HG03097 (cell line): ENCODE data around the gene ELANE.
"Not testable (repeated sequence)": the region's sequence is repeated elsewhere in the genome, so short reads cannot be mapped to it uniquely, and the experiment has no call there.

Experiments
- ATAC-seq: cut with Tn5 transposase; IDR thresholded peaks from one replicate; pipeline ENCODE4 v1.9.1; 2021; ENCODE audit not compliant: unreplicated experiment, low FRiP score

The ELANE gene

DNA sequence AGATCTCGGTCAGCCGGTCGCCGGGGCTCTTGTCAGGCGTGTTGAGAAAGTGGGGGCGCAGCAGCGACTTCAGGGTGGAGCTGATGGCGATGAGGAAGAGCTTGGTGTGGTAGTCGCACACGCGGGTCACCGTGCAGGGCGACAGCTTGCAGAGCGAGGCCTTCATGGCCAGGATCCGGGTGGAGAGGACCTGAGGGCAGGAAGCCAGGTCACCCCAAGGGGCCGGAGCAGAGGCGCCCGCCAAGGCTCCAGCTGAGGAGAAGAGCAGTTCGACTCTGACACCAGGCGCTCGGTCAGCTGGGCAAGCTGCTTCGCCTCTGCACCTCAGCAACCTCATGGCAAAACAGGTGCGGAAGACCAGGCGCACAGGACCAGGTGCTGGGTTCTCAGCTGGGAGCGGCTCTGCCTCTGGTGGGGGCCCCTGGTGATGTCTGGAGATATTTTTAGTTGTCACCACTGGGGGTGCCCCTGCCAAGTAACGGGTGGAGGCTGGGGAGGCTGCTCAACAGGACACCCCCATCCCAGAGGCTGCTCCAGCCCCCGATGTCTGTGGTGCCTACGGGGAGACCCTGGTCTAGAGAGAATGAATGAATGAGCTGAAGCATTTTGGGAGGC lies 23.3 kb downstream of the ELANE start:
- ATAC-seq = no peak

DNA sequence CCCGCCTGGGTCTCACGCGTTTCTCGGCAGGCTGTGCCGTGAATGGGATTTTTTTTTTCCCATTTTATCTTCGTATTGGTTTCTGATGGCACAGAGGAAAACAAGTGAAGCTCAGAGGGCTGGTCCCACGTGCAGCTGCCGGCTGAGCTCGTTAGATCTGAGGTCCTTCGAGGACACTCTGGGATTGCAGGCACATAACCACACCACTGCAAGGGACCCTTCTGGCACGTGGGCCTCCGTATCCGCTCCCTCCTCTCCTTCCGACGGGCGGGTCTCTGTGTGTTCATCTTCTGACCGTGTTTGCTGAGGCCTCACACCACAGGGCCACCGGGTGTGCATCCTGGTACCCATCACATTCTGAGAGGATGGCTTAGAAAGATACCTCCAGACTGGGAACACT lies 24.0 kb downstream of the ELANE start:
- no peak for ATAC-seq

DNA sequence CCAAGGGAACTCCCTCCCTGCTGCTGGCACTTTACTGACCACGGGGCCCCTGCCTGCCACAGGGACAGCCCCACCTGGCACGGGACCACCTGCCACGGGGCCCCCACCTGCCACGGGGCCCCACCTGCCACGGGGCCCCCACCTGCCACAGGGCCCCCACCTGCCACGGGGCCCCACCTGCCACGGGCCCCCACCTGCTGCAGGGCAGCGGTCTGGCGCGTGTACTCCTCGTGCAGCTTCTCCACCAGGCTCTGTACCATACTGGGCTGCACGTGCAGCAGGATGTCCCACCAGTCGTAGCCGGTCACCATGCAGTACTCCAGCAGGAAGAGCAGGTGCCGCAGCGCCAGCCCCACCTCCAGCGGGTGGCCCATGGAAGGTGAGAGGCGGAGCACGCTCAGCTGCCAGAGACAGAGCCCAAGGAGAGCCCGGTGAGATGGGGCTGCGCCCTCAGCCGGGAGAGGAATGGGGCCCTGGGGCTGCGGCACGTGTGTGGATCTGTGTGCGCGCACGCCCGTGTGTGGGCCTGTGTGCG lies 24.7 kb downstream of the ELANE start:
- ATAC-seq = no peak

DNA sequence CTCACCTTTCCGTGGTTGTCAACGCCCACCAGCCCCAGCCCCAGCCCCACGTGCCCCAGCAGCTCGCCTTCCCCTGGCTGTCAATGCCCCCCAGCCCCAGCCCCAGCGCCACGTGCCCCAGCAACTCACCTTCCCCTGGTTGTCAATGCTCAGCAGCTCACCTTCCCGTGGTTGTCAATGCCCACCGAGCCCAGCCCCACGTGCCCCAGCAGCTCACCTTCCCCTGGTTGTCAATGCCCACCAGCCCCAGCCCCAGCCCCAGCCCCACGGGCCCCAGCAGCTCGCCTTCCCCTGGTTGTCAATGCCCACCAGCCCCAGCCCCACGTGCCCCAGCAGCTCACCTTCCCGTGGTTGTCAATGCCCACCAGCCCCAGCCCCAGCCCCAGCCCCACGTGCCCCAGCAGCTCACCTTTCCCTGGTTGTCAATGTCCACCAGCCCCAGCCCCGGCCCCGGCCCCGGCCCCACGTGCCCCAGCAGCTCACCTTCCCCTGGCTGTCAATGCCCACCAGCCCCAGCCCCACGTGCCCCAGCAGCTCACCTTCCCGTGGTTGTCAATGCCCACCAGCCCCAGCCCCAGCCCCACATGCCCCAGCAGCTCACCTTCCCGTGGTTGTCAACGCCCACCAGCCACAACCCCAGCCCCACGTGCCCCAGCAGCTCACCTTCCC lies 26.0 kb downstream of the ELANE start:
- ATAC-seq = not testable (repeated sequence)

DNA sequence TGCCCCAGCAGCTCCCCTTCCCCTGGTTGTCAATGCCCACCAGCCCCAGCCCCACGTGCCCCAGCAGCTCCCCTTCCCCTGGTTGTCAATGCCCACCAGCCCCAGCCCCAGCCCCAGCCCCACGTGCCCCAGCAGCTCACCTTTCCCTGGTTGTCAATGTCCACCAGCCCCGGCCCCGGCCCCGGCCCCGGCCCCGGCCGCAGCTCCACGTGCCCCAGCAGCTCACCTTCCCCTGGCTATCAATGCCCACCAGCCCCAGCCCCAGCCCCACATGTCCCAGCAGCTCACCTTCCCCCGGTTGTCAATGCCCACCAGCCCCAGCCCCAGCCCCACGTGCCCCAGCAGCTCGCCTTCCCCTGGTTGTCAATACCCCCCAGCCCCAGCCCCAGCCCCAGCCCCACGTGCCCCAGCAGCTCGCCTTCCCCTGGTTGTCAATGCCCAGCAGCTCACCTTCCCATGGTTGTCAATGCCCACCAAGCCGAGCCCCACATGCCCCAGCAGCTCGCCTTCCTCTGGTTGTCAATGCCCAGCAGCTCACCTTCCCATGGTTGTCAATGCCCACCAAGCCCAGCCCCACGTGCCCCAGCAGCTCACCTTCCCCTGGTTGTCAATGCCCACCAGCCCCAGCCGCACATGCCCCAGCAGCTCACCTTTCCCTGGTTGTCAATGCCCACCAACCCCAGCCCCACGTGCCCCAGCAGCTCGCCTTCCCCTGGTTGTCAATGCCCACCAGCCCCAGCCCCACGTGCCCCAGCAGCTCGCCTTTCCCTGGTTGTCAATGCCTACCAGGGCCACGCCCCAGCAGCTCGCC lies 26.9 kb downstream of the ELANE start:
- ATAC-seq = not testable (repeated sequence)

DNA sequence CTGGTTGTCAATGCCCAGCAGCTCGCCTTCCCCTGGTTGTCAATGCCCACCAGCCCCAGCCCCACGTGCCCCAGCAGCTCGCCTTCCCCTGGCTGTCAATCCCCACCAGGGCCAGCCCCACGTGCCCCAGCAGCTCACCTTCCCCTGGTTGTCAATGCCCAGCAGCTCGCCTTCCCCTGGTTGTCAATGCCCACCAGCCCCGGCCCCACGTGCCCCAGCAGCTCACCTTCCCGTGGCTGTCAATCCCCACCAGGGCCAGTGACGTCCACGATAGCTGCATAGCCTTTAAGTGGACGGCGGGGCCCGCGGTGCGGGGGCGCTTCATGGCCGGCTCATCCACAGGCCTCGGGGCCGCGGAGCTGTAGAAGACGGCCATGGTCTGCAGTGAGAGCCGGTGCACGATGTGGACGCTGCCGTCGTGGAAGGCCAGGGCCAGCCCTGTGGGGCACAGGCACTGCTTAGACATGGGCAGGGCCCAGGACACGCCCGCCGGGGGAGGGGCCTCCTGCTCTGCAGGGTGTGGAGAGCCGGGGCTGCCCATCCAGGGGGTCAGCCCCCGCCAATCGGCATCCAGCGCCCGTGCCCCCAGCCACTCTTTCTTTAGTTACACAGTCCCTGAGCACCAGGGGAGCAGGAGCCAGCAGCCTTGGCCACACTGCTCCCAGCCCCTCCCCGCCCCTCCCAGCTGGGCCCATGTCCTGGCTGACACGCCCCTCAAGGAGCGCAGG lies 27.8 kb downstream of the ELANE start:
- no peak for ATAC-seq

DNA sequence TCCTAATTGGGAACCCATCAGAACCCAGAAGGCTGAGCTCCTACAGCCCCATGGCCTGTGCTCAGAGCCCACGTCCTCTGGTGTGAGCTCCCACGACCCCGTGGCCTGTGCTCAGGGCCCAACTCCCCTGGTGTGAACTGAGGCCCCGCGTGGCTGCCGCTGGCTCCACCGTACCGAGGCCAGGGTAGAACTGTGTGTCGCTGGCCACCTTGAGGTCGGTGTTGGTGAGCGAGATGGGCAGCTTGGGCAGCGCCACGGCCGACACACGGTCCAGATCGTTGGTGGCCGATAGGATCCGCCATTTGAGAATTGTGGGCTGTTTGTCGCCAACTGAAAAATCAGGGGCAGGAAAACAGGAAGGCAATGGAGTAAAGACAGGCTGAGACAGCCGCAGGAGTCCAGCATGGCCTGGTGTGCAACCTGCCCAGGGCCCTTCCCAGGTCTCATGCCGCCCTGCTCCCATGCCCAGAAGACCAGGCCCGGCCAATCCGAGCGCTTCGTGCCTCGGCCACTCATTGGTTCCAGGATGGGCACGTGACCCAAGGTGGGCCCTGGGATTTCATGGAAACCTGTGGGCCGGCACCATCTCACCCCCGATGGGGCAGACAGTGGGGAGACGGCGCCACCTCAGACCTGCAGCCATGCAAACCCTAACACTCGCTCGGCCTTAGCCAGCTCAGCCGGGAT lies 29.4 kb downstream of the ELANE start:
- no peak for ATAC-seq

DNA sequence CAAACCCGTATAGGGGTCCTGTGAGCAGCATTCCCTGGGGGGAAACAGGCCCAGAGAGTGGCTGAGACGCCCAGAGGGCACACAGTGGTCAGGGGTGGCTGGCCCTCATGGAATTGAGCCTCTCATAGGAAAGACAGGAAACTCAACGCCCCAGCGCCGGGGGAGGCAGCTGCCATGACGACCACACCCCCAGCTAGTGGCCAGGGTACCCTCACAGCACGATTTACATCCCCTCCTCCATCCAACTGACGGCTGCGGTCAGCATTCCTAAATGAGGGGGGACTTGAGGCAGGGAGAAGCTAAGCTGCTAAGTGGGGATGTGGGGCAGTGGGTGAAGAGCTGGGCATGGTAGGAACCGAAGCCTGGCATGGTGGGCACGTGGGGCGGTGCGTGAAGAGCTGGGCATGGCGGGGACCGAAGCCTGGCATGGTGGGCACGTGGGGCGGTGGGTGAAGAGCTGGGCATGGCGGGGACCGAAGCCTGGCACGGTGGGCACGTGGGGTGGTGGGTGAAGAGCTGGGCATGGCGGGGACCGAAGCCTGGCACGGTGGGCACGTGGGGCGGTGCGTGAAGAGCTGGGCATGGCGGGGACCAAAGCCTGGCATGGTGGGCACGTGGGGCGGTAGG lies 30.9 kb downstream of the ELANE start:
- no peak for ATAC-seq

DNA sequence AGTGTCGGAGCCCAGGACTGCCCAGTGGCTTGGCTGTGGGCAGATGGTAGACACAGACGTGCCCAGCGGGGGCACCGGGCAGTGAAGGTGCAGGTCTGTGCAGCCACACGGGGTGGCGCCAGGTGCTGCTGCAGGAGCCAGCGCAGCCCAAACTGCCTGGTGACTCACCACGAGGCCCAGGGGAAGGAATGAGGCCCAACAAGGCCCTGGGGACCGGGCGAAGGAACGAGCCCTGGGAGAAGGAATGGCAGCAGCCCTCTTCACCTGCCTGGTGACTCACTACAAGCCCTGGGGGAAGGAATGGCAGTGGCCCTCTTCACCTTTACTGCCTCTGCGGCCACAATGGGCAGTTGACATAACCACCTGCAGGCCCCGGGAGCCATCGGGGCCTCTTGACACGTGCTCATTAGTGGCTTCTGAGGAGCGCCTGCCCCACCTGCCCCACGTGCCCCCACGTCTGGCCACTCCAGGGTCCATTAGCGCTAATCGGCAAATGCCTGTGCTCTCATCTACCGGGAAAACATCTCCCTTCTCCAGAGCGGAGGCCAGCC lies 31.6 kb downstream of the ELANE start:
- no peak for ATAC-seq

DNA sequence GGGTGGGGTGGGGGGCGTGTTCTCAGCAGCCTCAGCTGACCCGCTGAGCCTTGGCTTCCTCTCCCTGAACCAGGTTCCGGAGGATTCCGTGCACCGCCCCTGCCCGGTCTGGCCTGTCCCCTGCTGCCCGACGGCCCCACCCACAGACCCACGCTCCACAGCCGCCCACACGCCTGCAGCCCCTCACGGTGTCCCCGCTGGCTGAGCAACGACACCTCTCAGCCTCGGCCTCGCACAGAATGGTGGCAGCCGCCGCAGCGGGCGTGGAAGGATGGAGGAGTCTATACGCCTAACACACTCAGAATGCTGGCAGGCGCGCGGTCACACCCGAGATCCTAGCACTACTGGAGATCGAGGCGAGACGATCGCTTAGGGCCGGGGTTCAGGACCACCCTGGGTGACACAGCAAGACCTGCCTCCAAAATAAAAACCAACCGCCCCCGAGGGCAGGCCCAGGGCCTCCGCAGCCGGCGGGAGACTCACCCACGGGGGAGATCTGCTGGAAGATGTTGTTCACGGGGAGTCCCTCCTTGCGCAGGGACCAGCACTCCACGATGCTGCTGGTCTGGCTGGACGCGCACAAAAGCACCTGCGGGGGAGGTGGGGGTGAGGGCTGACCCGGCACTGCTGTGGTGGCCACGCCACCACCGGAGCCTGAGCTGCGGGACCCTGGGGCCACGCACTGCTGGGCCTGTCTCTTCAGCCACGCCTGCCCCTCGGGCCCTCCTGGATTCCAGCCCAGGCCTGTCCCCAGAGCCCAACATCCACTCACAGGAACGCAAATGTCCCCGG lies 32.5 kb downstream of the ELANE start:
- ATAC-seq = no peak

DNA sequence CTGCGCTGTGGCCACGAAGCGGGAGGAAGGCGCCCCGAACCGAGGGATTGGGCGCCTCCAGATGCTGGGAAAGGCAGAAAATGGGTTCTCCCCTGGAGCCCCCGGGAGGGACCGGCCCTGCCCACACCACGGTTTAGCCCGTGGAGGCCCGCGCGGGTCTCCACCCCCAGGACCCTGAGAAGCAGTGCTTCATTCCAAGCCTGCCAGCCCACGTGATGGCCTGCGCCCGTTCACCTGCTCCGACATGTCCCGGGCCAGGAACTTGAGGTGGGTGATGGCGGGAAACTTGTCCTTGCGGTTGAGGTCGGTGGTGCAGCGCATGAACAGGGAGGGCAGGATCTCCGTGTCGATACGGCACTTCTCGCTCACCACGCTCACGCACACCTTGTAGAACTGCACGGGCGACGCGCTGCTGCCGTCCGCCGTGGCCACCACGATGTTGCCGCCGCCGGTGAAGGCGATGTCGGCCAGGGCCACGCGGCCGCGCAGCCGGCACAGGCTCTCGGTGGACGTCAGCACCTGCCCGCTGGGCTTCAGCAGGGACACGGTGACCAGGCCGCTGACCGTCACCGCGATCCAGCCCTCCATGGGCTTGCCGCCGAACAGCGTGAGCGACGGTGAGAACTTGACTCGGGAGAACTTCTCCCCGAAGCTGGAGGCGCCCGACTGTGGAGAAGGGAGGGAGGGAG lies 33.6 kb downstream of the ELANE start:
- ATAC-seq = no peak

DNA sequence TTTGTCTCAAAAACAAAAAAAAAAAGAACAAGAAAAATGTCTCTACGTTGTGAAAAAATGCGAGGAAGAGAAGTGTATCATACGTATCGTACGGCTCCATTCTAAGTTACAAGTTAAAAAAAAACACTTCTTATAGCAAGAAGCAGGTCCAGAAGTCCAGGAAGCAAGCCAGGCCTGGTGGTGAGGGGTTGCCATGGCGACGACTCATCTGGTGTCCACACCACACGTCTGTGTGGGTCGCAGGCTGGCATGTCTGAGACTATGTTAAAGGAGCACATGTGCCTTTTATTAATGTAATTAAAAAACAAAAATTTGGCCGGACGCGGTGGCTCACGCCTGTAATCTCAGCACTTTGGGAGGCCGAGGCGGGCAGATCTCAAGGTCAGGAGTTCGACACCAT lies 35.0 kb downstream of the ELANE start:
- ATAC-seq = no peak

DNA sequence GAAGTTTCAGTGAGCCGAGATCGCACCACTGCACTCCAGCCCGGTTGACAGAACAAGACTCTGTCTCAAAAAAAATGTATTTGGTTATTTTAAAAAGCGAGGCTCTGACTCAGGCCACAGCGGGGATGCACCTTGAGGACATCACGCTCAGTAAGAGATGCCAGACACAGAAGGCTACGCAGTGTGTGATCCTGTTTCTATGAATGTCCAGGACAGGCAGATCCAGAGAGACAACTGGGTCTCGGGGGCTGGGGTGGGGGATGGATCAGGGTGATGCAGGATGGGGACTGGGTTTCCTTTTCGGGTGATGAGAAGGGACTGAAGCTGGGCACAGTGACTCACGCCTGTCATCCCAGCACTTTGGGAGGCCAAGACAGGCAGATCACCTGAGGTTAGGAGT lies 35.5 kb downstream of the ELANE start:
- no peak for ATAC-seq

DNA sequence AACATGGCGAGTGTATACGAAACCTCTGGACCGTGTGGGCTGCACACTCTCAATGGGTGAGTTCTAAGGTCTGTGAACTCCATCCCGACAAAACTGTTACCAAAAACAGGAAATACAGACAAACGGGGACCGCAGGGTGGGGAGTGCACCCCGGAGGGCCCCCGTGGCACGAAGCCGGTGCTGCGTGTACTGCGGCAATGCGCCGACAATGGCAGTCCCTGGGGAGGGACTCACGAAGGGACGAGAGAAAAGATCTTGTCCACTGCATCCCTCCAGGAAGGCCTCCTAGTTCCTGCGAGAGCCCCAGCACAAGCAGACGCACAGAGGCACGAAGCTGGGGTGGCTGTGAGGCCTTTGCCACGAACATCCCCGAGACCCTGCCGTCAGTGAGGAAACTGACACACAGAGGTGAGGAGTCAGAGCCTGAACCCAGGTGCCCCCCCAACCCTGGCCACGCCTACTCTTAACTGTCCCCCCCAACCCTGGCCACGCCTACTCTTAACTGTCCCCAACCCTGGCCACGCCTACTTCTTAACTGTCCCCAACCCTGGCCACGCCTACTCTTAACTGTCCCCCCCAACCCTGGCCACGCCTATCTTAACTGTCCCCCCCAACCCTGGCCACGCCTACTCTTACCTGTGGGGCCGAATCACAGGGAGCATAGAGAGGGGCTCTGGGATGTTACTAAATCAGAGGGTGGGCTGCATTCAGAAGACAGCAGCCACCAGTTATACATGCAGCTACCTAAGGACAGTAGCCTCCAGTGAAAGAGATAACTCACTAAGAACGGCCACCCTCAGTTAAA lies 36.7 kb downstream of the ELANE start:
- no peak for ATAC-seq

DNA sequence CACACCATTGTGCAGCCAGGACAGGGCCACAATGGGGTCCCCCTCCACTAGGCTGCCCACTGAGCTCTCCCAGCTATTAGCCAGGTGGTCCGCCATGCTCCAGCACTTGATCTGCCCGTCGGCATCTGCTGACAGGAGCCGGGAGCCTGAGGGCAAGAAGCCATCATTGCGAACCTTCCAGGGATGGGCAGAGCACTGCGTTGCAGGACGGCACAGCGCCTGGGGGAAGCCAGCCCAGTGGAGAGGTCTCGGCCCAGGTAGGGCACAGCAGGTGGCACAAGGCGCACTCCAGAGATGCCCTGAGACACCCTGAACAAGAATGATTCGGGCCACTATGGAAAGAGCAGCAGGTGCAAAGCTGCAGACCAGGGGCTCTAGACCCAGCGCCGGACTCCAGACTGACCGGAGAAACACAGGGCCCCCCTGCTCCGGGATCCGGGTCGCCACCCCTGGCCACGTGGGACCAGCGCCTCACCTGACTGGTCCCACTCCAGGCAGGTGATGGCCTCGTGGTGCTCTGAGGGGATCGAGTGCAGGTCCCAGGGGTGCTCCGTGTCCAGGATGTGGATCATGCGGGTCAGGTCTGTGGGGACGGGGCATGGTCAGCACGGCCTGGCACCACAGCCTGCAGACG lies 37.7 kb downstream of the ELANE start:
- no peak for ATAC-seq

DNA sequence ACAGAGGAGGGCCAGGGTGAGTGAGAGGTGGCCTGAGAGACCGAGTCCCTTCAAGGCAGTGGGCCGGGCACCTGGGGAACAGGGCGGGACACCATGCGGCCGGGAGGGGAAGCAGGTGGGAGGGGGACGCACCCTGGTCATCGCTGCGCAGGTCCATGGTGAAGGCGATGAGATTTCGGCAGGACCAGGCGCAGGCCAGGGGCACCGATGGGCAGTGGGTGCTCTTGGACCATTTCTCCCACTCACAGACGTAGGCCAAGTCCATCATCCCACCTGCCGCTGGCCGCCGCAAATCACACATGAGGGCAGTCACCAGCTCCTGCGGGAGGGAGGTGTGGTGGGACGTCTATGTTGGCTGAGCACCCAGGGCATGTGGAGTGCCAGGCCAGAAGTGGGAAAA lies 38.7 kb downstream of the ELANE start:
- no peak for ATAC-seq
